Stimulated activated CD8-positive, alpha-beta memory T cell treated with anti-CD3 and anti-CD28 coated beads, Interleukin-15, amount 100 ng/mL, for 1 hour (primary cell): ENCODE measurements around the gene GALNT17.

Experiments
- DNase-seq: peaks from one replicate; pipeline ENCODE4 v3.0.0-alpha.2; 2020; ENCODE audit warnings: low read depth

GALNT17 gene

DNA sequence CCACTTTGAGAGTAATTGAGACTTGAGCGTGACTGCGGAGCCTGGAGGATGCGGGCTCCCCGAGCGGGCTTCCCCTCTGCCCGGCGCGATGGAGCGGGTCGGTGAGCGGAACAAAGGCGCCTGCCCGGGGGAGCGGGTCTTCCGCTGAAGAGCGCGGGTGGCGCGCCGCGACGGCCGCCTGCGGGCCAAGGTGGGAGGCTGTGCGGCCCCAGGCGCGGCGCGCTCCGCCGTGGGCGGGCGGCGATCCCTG lies at the start of gene GALNT17:
TSS of gene GALNT17 (plus strand) at position 18 of the 250 bp plus-strand sequence.
- no peak for DNase-seq

DNA sequence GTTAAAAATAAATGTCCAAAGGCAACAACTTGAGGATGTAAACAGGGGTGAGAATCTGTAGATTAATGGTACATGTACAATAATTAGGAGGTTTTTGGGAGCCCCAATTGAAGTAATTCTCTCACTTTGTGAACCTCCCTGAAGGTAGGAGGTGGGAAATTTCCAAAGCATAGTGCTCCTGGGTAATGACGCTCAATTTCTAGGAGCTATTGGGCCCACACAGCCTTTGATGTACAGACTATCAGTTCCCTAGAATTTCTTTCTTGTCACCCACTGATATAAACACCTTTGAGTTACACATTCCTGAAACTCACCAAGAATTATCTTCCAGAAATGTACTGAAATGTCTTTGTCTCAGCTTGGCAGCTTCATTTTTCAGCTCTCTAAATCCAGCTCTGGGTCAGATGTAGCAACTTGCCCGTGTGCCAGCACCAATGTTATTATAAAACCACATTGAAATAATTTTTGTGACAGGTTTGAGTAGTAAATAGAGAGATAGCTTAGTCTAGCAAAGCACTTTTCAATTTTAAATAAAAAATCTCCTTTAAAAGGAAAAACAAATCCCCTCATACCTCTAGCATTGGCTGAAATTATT lies 36.6 kb upstream of the GALNT17 start:
- no peak for DNase-seq

- DNase-seq, result no peak
Observed at GRCh38 chr7:71096351-71096750, 35.6 kb upstream of the GALNT17 start.

DNA sequence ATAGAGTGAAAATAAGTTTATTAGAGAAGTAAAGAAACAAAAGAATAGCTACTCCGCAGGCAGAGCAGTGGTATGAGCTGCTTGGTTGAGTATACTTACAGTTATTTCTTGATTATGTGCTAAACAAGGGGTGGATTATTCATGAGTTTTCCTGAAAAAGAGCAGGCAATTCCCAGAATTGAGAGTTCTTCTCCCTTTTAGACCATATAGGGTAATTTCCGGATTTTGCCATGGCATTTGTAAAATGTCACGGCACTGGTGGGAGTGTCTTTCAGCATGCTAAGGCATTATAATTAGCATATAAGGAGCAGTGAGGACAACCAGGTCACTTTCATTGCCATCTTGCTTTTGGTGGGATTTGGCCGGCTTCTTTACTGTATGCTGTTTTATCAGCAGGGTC lies 25.7 kb upstream of the GALNT17 start:
- no peak for DNase-seq

DNA sequence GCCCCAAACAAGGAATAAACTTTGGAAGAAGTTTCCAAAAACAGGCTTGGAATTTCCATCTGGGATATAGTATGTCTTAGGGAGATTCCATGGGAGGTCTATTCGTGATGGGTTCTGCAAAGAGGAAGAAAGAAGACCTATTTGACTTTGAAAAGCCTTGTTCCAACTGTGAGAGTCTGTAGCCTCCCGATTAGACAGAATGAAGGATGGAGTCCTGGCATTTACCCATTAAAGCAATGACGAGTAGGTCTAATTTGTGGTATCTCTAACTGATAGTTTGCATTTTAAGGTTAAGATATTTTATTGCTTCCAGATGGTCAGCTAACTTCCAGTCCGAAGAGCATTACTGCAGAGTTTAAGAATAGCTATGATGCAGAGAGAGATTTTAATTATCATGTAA lies 19.5 kb upstream of the GALNT17 start:
- no peak for DNase-seq

DNA sequence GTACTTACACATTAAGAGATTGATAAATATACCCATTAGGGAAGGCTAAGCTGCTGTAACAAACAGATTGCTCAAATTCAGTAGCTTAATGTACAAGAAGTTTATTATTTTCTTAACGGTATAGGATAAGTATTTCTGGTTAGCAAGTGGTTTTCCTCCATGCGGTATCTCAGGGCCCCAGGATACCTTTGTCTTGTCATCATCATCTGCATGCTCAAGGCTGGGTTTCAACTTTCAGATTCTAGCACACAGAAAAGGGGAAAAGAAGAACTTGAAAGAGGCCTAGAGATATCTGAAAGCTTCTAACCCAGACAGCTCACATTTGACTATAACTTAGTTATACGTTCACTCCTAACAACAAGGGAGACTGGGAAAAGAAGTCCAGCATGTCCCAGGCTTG lies 11.8 kb upstream of the GALNT17 start:
- no peak for DNase-seq

DNA sequence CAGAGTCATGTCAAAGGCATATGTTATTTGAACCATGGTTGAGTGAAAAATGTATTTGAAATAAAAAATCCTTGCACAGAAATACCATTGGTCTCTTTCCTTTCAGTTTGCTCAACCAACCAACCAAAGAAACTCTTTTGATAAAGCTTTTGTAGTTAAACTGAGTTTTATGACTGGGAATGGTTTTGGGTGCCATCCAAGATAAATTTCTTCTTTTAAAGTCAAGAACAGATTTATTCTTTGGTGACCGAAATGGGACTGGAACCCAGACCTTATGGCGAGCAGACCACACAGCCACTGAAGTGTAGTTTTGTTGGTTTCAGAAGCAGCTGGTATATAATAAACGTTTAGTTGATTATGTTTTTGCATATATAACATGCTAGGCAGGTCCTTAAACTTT lies 2.8 kb upstream of the GALNT17 start:
- DNase-seq, result no peak

DNA sequence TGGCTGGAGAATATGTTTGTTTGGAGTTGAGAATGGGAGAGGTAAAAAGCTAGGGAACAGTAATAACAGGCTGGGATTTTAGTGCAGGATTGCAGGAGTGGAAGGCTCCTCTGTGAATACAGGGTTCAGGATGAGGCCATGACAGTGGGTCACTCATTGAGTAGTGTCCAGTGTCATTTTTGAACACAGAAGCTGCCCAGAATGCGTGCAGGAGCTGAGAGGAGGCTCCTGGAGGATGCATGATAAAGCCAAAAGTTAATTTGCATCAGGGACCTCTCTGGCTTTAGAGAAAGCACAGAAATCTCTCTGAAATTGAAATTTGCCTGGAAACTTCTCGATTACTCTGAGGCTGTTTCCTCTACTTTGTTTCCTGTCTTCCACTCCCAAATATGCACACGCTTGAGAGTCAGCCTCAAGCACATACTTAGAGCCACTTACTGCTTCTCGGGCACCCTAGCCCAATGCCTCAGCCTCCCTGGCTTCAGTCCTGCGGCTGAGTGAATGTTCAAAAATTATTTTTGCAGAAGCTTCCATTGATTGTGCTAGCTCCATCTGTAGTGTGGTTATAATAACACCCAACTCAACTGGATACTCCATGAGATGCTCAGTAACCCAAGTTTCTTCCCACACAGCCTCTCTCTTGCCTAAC lies 1.8 kb upstream of the GALNT17 start:
- DNase-seq, result no peak

GRCh38 chr7:71131256-71132126 lies 453 bp upstream of the GALNT17 start:
- no peak for DNase-seq

DNA sequence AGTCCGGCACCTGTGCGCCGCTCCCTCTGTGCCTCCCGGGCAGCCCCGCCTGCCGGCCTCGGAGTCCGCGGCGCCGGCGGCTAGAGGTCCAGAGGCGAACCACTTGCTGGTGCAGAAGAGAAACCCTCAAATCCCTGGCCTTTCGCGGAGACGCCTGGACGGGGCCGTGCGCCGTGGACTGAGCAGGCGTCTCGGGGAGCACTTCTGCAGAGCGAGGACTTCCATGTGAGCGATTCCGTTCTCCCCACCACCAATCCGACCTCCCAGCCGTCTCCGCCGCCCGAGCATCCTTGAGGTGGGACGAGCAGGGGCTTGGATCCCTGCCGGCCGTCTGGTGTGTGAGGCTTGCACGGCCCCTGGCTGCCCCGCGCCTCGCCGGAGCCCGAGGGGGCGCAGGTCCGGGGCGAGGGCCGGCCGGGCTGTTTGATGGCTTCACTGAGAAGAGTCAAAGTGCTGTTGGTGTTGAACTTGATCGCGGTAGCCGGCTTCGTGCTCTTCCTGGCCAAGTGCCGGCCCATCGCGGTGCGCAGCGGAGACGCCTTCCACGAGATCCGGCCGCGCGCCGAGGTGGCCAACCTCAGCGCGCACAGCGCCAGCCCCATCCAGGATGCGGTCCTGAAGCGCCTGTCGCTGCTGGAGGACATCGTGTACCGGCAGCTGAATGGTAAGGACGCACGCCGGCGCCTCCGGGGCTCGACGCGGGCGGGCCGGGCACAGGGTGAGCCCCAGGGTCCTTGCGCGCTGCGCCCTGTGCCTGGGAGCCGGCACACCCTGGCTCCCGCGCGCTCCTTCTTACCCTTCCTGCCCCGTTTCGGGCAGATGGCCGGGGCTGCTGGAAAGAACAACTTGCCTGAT lies 660 bp downstream of the GALNT17 start:
- DNase-seq, result no peak

DNA sequence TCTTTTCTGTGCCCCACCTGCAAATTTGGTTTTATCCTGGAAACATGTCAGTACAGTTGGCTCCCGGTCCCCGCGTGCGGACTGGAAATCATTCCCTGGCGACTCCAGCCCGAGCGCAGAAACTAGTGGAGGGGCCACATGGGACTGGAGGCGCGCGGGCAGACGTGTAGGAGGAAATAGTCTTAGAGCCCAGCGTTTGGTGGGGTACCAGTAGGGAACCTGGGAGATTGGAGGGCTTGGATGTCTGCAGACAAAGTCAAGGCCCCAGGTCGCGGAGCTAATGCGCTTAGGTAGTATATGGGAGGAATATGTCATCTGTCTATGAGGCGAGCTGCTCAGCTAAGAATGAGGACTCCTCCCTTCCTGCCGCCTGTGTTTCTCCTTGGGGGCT lies 1.3 kb downstream of the GALNT17 start:
- no peak for DNase-seq

- no peak for DNase-seq
Observed at GRCh38 chr7:71133856-71134255, 1.9 kb downstream of the GALNT17 start.

GRCh38 chr7:71135116-71135515 lies 3.2 kb downstream of the GALNT17 start:
- DNase-seq, result no peak

- no peak for DNase-seq
Observed at GRCh38 chr7:71135663-71136062, 3.7 kb downstream of the GALNT17 start.

DNA sequence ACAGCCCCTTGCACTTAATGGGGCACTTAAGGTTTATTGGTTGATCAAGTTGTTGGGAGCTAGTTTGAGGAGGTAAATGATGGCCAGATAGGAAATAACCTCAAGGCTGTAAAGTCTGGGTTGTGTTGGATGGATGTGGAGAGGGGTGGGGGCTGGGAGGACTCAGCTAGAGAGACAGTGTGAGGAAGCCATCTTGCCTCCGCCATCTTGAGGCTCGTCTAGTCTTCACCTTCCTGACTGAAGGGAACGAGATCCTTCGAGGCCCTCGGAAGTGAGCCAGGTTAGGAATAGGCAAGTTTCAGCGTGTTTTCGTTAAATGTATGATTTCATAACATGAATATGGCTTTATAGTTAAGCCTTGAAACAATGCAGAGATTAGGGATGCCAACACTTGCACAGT lies 5.5 kb downstream of the GALNT17 start:
- DNase-seq, result no peak

DNA sequence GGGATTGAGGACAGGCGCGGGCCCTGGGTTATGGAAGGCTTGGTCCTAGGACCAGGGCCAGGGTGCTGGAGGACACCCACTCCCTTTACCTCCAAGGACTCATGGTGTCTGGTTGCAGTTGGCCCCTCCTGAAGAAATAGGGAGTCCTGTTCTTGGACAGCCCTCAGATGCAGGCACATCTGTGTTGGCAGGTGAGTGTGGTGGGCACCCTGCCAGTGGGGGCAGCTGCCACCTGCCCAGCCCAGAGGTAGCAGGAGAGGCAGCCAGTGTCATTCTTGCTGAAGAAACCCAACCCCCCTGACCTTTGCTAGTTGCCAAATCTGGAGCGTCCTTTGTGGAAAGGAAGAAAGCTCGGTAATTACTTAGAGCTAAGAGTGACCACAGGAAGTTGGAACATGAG lies 8.3 kb downstream of the GALNT17 start:
- DNase-seq, result no peak

- DNase-seq, result no peak
Observed at GRCh38 chr7:71144963-71145362, 13.0 kb downstream of the GALNT17 start.

DNA sequence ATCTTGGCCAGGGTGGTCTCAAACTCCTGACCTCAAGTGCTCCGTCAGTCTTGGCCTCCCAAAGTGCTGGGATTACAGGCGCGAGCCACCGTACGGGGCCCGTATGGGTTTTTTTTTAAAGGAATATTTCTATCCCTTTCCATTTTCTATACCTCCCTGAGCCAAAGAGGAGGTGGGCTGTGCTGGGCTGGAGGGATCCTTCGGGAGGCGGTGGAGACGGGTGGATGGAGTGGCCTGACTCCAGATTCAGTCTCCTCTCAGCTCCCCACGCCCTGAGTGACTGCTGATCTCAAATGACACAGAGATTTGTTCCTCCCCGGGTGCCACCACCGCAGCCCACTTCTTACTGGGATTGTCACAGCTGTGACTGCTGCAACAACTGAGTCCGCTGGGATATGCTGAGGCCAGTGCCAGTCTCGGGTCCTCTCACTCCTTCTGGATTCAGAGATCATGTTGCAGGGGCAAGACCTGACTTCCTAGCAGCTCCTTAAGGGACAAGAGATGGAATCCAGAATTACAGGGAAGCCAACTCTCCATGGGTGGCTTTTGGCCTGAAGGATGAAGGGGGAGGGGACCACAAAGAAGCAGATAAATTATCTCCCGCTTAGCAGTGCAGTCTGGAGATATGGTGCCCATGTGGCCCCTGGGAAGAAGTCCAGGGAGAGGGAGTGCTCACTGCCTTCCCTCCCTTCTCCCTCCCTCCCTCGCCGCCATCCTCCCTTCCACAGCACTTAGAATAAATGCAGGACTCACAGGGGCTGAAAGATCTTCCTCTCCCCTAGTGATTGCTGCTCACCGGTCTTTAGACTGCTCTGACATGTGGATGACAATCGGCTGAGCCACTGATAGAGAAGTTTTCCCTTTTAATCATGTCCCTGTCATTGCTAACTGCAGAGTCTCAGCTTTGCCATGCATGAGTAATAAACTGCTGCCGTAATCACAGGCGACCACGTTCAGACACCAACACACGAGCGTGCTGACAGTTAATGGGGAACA lies 14.3 kb downstream of the GALNT17 start:
- no peak for DNase-seq

GRCh38 chr7:71148098-71148497 lies 16.2 kb downstream of the GALNT17 start:
- no peak for DNase-seq

- no peak for DNase-seq
Observed at GRCh38 chr7:71155236-71155635, 23.3 kb downstream of the GALNT17 start.

DNA sequence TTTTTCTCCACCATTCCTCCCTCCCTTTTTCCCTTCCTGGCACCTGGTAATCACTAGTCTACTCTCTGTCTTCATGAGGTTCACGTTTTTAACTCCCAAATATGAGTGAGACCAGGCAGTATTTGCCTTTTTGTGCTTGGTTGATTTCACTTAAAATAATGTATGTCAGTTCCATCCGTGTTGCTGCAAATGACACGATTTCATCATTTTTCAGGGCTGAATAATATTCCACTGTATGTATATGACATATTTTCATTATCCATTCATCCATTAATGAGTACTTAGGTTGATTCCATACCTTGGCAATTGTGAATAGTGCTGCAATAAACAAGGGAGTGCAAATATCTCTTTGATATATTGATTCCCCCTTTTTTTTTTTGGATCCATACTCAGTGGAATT lies 25.8 kb downstream of the GALNT17 start:
- no peak for DNase-seq
